MG63 (cell line): Measurements from ENCODE around the gene COL28A1. TPM values are rescaled to one million over a fixed set of nuclear protein-coding genes. Genes with fewer than 3 reads are reported as not detected.
"Not testable (repeated sequence)": the region's sequence is repeated elsewhere in the genome, so short reads cannot be mapped to it uniquely, and the experiment has no call there.

Experiments used
- DNase-seq: peaks from one replicate; pipeline ENCODE4 v3.0.0-alpha.2; 2020
- H3K27me3 ChIP-seq: fragments of 250-450 bp; sonication (Bioruptor Pico); 2 replicates; pipeline ENCODE4 v1.5.1; 2020; ENCODE audit warnings: mild to moderate bottlenecking, moderate library complexity
- H3K36me3 ChIP-seq: fragments of 250-450 bp; sonication (Bioruptor Pico); 2 replicates; pipeline ENCODE4 v1.5.1; 2020; ENCODE audit warnings: mild to moderate bottlenecking, moderate library complexity
- H3K4me3 ChIP-seq: fragments of 250-450 bp; sonication (Bioruptor Pico); 2 replicates; pipeline ENCODE4 v1.5.1; 2020; ENCODE audit warnings: mild to moderate bottlenecking, moderate library complexity
- H3K9me3 ChIP-seq: fragments of 250-450 bp; sonication (Bioruptor Pico); 2 replicates; pipeline ENCODE4 v1.5.1; 2020; ENCODE audit warnings: mild to moderate bottlenecking, moderate library complexity
- total RNA-seq: library from RNA; depleted of rRNA; stranded (reverse); fragments of >200 nt; shearing (Covaris generic); gene quantifications from 2 replicates; pipeline ENCODE4 v1.2.3, GENCODE V29; 2014; ENCODE audit warnings: low replicate concordance

COL28A1 gene
- total RNA-seq, 1 experiment from 2014 or later, result not detected

GRCh38 chr7:7464991-7465765 is 70.5 kb downstream of the COL28A1 start:
- not testable (repeated sequence) for H3K27me3 ChIP-seq, H3K36me3 ChIP-seq, H3K9me3 ChIP-seq, DNase-seq, H3K4me3 ChIP-seq

GRCh38 chr7:7454000-7454399 is 81.7 kb downstream of the COL28A1 start:
- no peaks in the 10 kb centered on the region for H3K36me3 ChIP-seq
- no peak overlapping the region for H3K4me3 ChIP-seq
- DNase-seq, result no peak
- H3K9me3 ChIP-seq, result 0 out of 2 replicates have a peak, but pooled peaks cover 3% of the 10 kb centered on the region
- H3K27me3 ChIP-seq, result no peaks in the 10 kb centered on the region

GRCh38 chr7:7452652-7453051 is 83.0 kb downstream of the COL28A1 start:
- DNase-seq, result no peak
- peaks cover 9% of the 10 kb centered on the region for H3K9me3 ChIP-seq
- H3K27me3 ChIP-seq, result no peaks in the 10 kb centered on the region
- H3K36me3 ChIP-seq, result no peaks in the 10 kb centered on the region
- H3K4me3 ChIP-seq, result no peak overlapping the region

GRCh38 chr7:7452119-7452518 is 83.6 kb downstream of the COL28A1 start:
- Histone ChIP-seq H3K27me3 (no peaks in the 10 kb centered on the region), H3K36me3 (no peaks in the 10 kb centered on the region), H3K4me3 (no peak overlapping the region), H3K9me3 (peaks cover 9% of the 10 kb centered on the region)
- no peak for DNase-seq

GRCh38 chr7:7449055-7449454 is 86.6 kb downstream of the COL28A1 start:
- Histone ChIP-seq H3K36me3 (no peaks in the 10 kb centered on the region), H3K4me3 (no peak overlapping the region), H3K27me3 (no peaks in the 10 kb centered on the region), H3K9me3 (peaks cover 22% of the 10 kb centered on the region)
- DNase-seq, result no peak

- H3K27me3 ChIP-seq, result no peaks in the 10 kb centered on the region
- no peak for DNase-seq
- H3K36me3 ChIP-seq, result no peaks in the 10 kb centered on the region
- H3K4me3 ChIP-seq, result no peak overlapping the region
- peaks cover 25% of the 10 kb centered on the region for H3K9me3 ChIP-seq
Observed at GRCh38 chr7:7446616-7447015, 89.1 kb downstream of the COL28A1 start.

GRCh38 chr7:7443806-7444350 is 91.8 kb downstream of the COL28A1 start:
- Histone ChIP-seq H3K27me3 (no peaks in the 10 kb centered on the region), H3K36me3 (no peaks in the 10 kb centered on the region), H3K4me3 (no peak overlapping the region), H3K9me3 (peaks cover 32% of the 10 kb centered on the region)
- no peak for DNase-seq

- Histone ChIP-seq H3K27me3 (no peaks in the 10 kb centered on the region), H3K9me3 (peaks cover 19% of the 10 kb centered on the region), H3K4me3 (no peak overlapping the region), H3K36me3 (no peaks in the 10 kb centered on the region)
- DNase-seq, result no peak
Observed at GRCh38 chr7:7439564-7439963, 96.1 kb downstream of the COL28A1 start.

- peak; percentile 88 for DNase-seq
- H3K9me3 ChIP-seq, result peaks cover 16% of the 10 kb centered on the region
- H3K27me3 ChIP-seq, result no peaks in the 10 kb centered on the region
- no peaks in the 10 kb centered on the region for H3K36me3 ChIP-seq
- H3K4me3 ChIP-seq, result no peak overlapping the region
Observed at GRCh38 chr7:7438851-7439250, 96.8 kb downstream of the COL28A1 start.

- Histone ChIP-seq H3K9me3 (peaks cover 14% of the 10 kb centered on the region), H3K36me3 (no peaks in the 10 kb centered on the region), H3K27me3 (no peaks in the 10 kb centered on the region), H3K4me3 (no peak overlapping the region)
- DNase-seq, result no peak
Observed at GRCh38 chr7:7435978-7436377, 99.7 kb downstream of the COL28A1 start.

GRCh38 chr7:7434329-7434728 is 101.3 kb downstream of the COL28A1 start:
- no peak for DNase-seq
- H3K36me3 ChIP-seq, result no peaks in the 10 kb centered on the region
- H3K27me3 ChIP-seq, result no peaks in the 10 kb centered on the region
- peaks cover 4% of the 10 kb centered on the region; the same call in 1 of the 2 replicates for H3K9me3 ChIP-seq
- H3K4me3 ChIP-seq, result no peak overlapping the region

- no peak for DNase-seq
- Histone ChIP-seq H3K9me3 (peaks cover 4% of the 10 kb centered on the region; the same call in 1 of the 2 replicates), H3K36me3 (no peaks in the 10 kb centered on the region), H3K4me3 (no peak overlapping the region), H3K27me3 (no peaks in the 10 kb centered on the region)
Observed at GRCh38 chr7:7433811-7434210, 101.9 kb downstream of the COL28A1 start.

GRCh38 chr7:7432979-7433378 is 102.7 kb downstream of the COL28A1 start:
- DNase-seq, result no peak
- Histone ChIP-seq H3K4me3 (no peak overlapping the region), H3K36me3 (no peaks in the 10 kb centered on the region), H3K9me3 (0 out of 2 replicates have a peak, but pooled peaks cover 2% of the 10 kb centered on the region), H3K27me3 (no peaks in the 10 kb centered on the region)

- Histone ChIP-seq H3K36me3 (no peaks in the 10 kb centered on the region), H3K4me3 (no peak overlapping the region), H3K27me3 (no peaks in the 10 kb centered on the region), H3K9me3 (no peaks in the 10 kb centered on the region)
- DNase-seq, result no peak
Observed at GRCh38 chr7:7428806-7429205, 106.9 kb downstream of the COL28A1 start.

GRCh38 chr7:7427363-7427762 is 108.3 kb downstream of the COL28A1 start:
- DNase-seq, result no peak
- Histone ChIP-seq H3K4me3 (no peak overlapping the region), H3K36me3 (no peaks in the 10 kb centered on the region), H3K27me3 (no peaks in the 10 kb centered on the region), H3K9me3 (no peaks in the 10 kb centered on the region)

GRCh38 chr7:7426676-7427075 is 109.0 kb downstream of the COL28A1 start:
- Histone ChIP-seq H3K36me3 (no peaks in the 10 kb centered on the region), H3K4me3 (no peak overlapping the region), H3K27me3 (no peaks in the 10 kb centered on the region), H3K9me3 (no peaks in the 10 kb centered on the region)
- no peak for DNase-seq

- DNase-seq, result no peak
- H3K27me3 ChIP-seq, result no peaks in the 10 kb centered on the region
- H3K9me3 ChIP-seq, result no peaks in the 10 kb centered on the region
- H3K36me3 ChIP-seq, result no peaks in the 10 kb centered on the region
- H3K4me3 ChIP-seq, result no peak overlapping the region
Observed at GRCh38 chr7:7425321-7425720, 110.4 kb downstream of the COL28A1 start.
